Mononuclear cell (primary cell): ENCODE measurements around the gene OR51V1. TPM values are rescaled to one million over a fixed set of nuclear protein-coding genes. Genes with fewer than 3 reads are reported as not detected.
"Not testable (repeated sequence)": the region's sequence is repeated elsewhere in the genome, so short reads cannot be mapped to it uniquely, and the experiment has no call there.

Experiments used
- H3K27me3 ChIP-seq: 2 replicates; pipeline ENCODE4 v1.6.0; 2011; ENCODE audit warnings: low read length, control low read depth; ENCODE audit not compliant: insufficient read depth
- H3K4me1 ChIP-seq: 2 replicates; pipeline ENCODE4 v1.5.1; 2011; ENCODE audit warnings: mild to moderate bottlenecking, low read length, control low read depth; ENCODE audit not compliant: insufficient read depth
- H3K4me3 ChIP-seq: 2 replicates; pipeline ENCODE4 v1.5.1; 2011; ENCODE audit warnings: mild to moderate bottlenecking, low read length, moderate library complexity
- H3K9me3 ChIP-seq: 2 replicates; pipeline ENCODE4 v1.5.1; 2011; ENCODE audit warnings: low read depth, mild to moderate bottlenecking, control low read depth, low read length
- total RNA-seq: library from RNA; depleted of rRNA; stranded (reverse); fragments of >200 nt; gene quantifications from one replicate; pipeline ENCODE4 v1.2.3, GENCODE V29; 2012

OR51V1 gene
- total RNA-seq, 1 donor, result not detected

- not testable (repeated sequence) for H3K9me3 ChIP-seq, H3K4me3 ChIP-seq, H3K4me1 ChIP-seq, H3K27me3 ChIP-seq
Measured at GRCh38 chr11:5161045-5161444, 39.4 kb downstream of the OR51V1 start.

GRCh38 chr11:5160217-5160616 is 40.3 kb downstream of the OR51V1 start:
- not testable (repeated sequence) for H3K9me3 ChIP-seq, H3K4me1 ChIP-seq, H3K27me3 ChIP-seq, H3K4me3 ChIP-seq

- no peaks in the 10 kb centered on the region for H3K4me1 ChIP-seq
- no peaks in the 10 kb centered on the region for H3K27me3 ChIP-seq
- H3K9me3 ChIP-seq, result no peaks in the 10 kb centered on the region
- no peak overlapping the region for H3K4me3 ChIP-seq
Measured at GRCh38 chr11:5159806-5160205, 40.7 kb downstream of the OR51V1 start.

- Histone ChIP-seq H3K9me3 (no peaks in the 10 kb centered on the region), H3K4me1 (no peaks in the 10 kb centered on the region), H3K27me3 (no peaks in the 10 kb centered on the region), H3K4me3 (no peak within 1 kb of the TSS)
Measured at GRCh38 chr11:5154657-5155056, 45.8 kb downstream of the OR51V1 start, which contains the start of gene OR52A1. Gene OR52A1 (minus strand): TSS chr11:5154757. CDS start chr11:5152369, 2,388 bp downstream.

- no peak overlapping the region for H3K4me3 ChIP-seq
- H3K4me1 ChIP-seq, result no peaks in the 10 kb centered on the region
- H3K27me3 ChIP-seq, result no peaks in the 10 kb centered on the region
- no peaks in the 10 kb centered on the region for H3K9me3 ChIP-seq
Measured at GRCh38 chr11:5153574-5154431, 46.7 kb downstream of the OR51V1 start.

GRCh38 chr11:5151713-5152153 is 48.7 kb downstream of the OR51V1 start:
- Histone ChIP-seq H3K9me3 (no peaks in the 10 kb centered on the region), H3K4me1 (no peaks in the 10 kb centered on the region), H3K27me3 (no peaks in the 10 kb centered on the region), H3K4me3 (no peak overlapping the region)

Other genes with a start within 250 kb of the OR51V1 start
- gene OR51A2, start 245.0 kb downstream of the OR51V1 start, total RNA-seq, result not detected
- not detected for gene OR51L1, start 205.8 kb downstream of the OR51V1 start, total RNA-seq
- gene OR52J3, start 154.2 kb downstream of the OR51V1 start, total RNA-seq, result not detected
- not detected for gene OR52E2, start 141.1 kb downstream of the OR51V1 start, total RNA-seq
- gene OR52E1, start 131.1 kb downstream of the OR51V1 start, total RNA-seq, result not detected
- not detected for gene OR52A5, start 62.3 kb downstream of the OR51V1 start, total RNA-seq
- not detected for gene OR52A1, start 45.9 kb downstream of the OR51V1 start, total RNA-seq
- gene HBB, start 26.4 kb upstream of the OR51V1 start, total RNA-seq, result 76.0 TPM
- 0.94 TPM for gene HBD, start 33.8 kb upstream of the OR51V1 start, total RNA-seq
- not detected for gene HBG1, start 49.2 kb upstream of the OR51V1 start, total RNA-seq
- gene HBG2, start 54.1 kb upstream of the OR51V1 start, total RNA-seq, result 3.9 TPM
- gene HBE1, start 69.3 kb upstream of the OR51V1 start, total RNA-seq, result 0.94 TPM
- not detected for gene OR51B4, start 101.3 kb upstream of the OR51V1 start, total RNA-seq
- gene OR51B2, start 123.6 kb upstream of the OR51V1 start, total RNA-seq, result not detected
- 0.31 TPM for gene OR51B5, start 142.8 kb upstream of the OR51V1 start, total RNA-seq
- gene OR51B6, start 150.8 kb upstream of the OR51V1 start, total RNA-seq, result not detected
- 0.10 TPM for gene OR51M1, start 183.1 kb upstream of the OR51V1 start, total RNA-seq
- gene OR51Q1, start 221.4 kb upstream of the OR51V1 start, total RNA-seq, result not detected
- not detected for gene OR51I1, start 240.8 kb upstream of the OR51V1 start, total RNA-seq
- gene OR51I2, start 248.6 kb upstream of the OR51V1 start, total RNA-seq, result not detected